HG02623 (cell line): ENCODE data around the gene PTPRN2.

Experiments
- ATAC-seq: cut with Tn5 transposase; IDR thresholded peaks from one replicate; pipeline ENCODE4 v1.9.1; 2021; ENCODE audit warnings: moderate library complexity; ENCODE audit not compliant: unreplicated experiment

Gene PTPRN2

DNA sequence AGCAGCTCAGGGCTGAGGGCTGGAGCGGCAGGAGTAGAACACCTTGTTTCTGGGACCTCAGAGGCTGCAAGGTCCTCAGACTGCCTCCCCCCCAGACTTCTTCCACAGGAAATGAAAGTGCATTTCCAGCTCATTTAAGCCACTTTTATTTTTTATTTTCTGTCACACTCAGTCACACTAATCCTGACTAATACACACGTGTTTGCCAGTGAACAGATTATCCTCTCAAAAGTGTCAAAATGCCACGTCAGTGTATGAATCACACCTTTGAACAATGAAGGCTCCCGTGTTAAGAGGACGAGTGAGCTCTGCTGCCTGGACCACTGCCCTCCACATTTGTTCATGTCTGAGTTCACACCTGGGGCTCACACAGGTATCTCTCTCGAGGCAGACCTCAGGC is 762.3 kb downstream of the PTPRN2 start:
- ATAC-seq = no peak

DNA sequence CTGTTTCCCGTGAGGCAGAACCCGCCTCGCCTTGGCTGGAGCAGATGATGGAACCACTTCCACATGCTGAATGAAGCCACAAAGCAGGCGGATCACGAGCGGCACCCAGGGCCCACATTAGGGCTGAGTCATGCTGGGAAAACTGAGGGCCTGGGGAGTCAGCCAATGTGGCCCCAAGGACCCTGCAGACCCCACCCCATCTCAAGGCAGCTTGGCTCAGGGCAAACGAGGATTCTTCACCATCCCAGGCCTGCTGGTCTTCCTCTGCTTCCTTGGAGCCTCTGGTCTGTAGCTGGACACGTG is 762.9 kb downstream of the PTPRN2 start:
- ATAC-seq = no peak

GRCh38 chr7:157824011-157824818 is 763.4 kb downstream of the PTPRN2 start:
- ATAC-seq = no peak

GRCh38 chr7:157822688-157823031 is 765.0 kb downstream of the PTPRN2 start:
- no peak for ATAC-seq

DNA sequence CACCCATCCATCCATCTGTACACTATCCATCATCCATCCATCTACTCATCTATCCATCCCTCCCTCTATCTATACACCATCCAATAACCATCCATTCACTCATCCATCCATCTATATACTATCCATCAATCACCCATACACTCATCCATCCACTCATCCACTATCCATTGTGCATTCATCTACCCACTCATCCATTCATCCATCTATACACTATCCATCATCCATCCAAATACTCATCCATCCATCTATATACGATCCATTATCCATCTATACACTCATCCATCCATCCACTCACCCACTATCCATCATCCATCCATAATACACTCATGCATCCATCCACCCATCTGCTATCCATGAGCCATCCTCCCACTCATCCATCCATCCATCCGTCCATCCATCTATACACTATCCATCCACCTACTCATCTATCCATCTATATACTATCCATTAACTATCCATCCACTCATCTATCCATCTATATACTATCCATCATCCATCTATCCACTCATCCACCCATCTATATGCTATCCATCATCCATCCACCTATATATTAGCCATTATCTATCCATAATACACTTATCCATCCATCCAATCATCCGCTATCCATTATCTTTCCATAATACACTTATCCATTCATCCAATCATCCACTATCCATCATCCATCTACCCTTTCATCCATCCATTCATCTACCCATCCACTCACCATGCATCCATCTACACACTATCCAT is 765.5 kb downstream of the PTPRN2 start:
- no peak for ATAC-seq

- no peak for ATAC-seq
Observed at GRCh38 chr7:157820796-157821195, 766.8 kb downstream of the PTPRN2 start.

DNA sequence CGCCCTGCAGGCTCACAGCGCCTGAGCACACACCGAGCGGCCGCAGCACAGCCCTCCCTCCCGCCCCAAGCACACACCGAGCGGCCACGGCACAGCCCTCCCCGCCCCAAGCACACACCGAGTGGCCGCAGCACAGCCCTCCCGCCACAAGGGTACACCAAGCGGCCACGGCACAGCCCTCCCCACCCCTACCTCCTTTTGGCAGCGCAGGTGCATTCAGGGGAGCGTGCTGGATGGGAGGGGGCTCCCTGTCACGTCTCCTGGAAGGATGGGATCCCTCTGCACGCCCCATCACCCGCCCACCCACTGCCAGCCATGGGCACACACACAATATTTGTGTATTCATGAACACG is 768.2 kb downstream of the PTPRN2 start:
- ATAC-seq = no peak

GRCh38 chr7:157818701-157819454 is 768.7 kb downstream of the PTPRN2 start:
- no peak for ATAC-seq

- ATAC-seq = no peak
Observed at GRCh38 chr7:157817944-157818700, 769.5 kb downstream of the PTPRN2 start.

- ATAC-seq = no peak
Observed at GRCh38 chr7:157817433-157817832, 770.2 kb downstream of the PTPRN2 start.

GRCh38 chr7:157816526-157817250 is 770.9 kb downstream of the PTPRN2 start:
- ATAC-seq = no peak

- no peak for ATAC-seq
Observed at GRCh38 chr7:157816086-157816485, 771.5 kb downstream of the PTPRN2 start.

- no peak for ATAC-seq
Observed at GRCh38 chr7:157815706-157816022, 772.0 kb downstream of the PTPRN2 start.

DNA sequence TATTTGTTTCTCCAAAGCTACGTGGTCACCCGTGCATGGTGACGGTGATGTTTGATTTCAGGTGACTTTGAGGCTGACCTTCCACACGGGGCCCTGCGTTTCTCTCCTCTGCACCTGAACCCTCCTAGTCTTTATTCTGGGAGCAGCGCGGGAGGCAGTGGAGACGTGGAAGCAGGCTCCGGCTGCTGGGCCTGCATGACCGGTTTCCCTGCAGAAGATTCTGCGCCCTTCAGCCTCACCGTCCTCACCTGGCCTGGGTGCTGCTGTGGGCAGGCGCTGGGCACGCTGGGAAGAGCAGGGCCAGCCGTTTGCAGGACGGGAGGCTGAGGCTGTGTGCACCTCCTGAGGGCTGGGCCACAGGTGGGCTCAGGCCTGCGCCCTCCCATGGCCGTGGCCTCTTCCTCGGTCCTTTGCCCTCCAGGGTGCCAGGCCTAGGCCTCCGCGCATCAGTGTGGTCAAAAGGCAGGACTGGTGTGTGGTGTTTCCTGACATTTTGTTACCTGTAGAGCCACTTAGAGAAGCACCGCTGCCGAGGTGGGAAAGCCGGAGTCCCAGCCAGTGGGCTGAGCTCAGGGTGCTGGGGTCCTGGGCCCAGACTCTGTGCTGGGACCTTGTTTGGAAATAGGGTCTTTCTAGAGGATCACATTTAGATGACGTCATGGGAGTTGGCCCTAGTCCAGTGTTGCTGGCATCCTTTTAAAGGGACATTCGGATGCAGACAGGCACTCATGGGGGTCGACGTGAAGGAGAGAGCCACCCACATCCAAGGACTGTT is 772.5 kb downstream of the PTPRN2 start:
- no peak for ATAC-seq

DNA sequence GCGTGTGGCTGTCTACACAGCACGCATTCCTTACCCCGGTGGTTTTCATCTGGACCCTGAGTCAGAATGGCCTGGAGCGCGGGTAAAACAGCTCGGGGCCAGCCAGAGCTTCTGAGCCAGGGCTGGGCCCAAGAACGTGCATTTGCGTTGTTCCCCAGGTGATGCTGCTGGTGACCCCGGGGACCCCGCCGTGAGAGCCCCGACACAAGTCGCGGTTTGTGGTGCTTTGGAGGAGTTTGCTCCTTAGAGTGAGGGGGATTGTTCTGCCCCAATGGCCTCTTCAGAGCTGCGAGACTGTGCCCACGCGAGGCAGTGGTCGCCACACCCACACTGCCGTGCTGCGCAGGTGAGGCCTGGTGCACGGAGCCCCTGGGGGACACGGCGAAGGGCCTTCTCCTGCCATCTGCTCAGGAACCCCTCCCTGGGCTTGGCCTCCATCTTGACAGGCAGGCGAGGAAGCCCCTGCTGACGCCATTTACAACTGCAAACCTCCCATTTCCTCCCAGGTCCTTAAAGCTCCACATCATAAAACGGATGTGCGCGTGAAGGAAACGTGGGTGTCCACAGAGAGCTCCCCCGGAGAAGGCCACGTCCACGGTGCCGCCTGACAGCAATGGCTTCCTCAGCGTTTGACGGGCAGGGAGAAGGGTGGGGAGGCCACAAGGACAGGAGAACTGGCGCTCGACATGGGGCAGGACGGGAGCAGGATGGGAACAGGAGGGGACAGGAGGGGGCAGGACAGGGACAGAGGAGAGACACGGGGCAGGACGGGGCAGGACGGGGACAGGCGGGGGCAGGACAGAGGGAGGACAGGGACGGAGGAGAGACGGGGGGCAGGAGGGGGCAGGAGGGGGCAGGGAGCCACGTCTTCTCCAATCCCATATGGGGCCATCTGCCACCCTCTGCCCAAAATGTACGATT is 773.6 kb downstream of the PTPRN2 start:
- ATAC-seq = no peak

GRCh38 chr7:157813053-157813452 is 774.6 kb downstream of the PTPRN2 start:
- no peak for ATAC-seq

DNA sequence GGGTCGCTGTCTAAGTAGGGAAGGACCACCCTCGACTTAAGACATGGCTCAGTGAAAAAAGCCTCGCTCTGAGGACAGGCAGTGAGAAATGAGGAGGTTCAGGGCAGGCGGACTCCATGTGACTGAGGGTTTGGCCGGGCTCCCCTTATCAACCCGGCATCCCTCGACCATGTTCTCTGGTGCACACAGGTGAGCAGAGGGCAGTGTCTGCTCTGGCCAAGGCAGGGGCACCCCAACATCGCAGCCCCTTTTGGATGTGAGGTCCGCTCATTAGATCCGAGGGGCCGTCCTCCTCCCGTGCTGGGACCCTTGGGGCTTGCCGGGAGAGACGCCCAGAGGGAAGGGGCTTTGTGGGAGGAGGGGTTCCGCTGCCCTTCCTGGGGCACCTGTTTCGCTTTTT is 775.7 kb downstream of the PTPRN2 start:
- no peak for ATAC-seq

DNA sequence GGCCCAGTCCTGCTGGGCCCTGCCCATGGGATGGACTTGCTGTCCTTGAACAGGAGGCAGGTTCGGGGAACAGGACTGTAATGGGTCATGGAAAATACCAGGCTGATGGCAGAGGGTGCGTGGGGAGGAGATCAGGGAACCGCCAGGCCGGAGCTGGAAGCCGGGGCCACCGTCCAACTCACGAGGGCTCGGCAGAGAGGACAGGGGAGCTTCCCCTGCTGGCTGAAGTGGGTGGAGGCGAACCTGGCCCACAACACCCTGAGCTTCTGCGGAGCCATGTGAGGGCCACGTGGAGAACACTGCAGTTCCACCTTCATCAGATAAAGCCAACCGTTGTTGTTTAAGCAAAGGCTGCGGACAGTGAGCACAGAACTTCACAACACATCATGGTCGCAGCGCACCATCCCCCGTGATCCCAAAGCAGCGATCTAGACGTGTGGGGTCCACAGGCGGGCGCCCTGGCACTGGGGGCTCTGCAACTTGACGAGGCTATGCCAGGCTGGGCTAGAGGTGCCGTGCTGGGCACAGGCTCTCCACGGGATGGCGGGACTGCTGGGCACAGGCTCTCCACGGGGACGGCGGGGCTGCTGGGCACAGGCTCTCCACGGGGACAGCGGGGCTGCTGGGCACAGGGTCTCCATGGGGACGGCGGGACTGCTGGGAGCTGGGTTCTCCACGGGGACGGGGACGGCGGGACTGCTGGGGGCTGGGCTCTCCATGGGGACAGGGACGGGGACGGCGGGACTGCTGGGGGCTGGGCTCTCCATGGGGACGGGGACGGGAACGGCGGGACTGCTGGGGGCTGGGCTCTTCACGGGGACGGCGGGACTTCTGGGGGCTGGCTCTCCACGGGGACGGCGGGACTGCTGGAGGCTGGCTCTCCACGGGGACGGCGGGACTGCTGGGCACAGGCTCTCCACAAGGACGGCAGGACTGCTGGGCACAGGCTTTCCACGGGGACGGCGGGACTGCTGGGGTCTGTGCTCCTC is 777.5 kb downstream of the PTPRN2 start:
- ATAC-seq = no peak
